CD4-positive, alpha-beta T cell treated with Interferon gamma for 1 hour (primary cell): ENCODE data around the gene CITED2.
"Not testable (repeated sequence)": the region's sequence is repeated elsewhere in the genome, so short reads cannot be mapped to it uniquely, and the experiment has no call there.

Source experiments
- DNase-seq: peaks from one replicate; pipeline ENCODE4 v3.0.0-alpha.2; 2020

The CITED2 gene

DNA sequence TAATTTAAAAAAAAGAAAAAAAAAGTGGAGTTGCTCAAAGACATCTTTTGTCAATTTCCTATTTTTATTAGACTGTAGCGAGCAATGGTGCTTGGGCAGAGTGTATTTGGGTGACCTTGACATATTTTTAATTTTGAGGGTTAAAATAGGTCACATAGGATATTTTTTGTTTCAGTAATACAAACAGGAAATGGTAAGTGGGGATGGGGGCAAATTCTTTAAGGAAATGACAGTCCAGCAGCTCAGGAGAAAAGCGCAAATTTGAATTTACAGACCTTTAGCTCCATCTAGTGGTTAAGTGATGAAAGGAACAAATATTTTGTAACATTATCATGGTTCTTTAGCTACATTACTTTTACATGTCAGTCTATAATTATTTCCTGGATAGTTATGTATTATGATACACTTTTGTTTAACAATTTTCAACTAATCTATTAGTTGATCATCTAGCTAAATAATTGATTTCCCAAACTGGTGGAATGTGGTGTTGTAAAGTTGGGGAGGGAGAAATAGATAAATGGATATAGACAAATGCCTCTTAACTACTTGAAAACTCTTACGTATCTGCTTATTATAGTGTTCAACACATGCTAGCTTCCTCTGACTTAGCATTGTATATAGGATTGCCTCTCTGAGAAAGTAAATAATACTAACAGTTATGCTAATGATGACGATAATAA lies 10.0 kb downstream of the CITED2 start:
- no peak for DNase-seq

DNA sequence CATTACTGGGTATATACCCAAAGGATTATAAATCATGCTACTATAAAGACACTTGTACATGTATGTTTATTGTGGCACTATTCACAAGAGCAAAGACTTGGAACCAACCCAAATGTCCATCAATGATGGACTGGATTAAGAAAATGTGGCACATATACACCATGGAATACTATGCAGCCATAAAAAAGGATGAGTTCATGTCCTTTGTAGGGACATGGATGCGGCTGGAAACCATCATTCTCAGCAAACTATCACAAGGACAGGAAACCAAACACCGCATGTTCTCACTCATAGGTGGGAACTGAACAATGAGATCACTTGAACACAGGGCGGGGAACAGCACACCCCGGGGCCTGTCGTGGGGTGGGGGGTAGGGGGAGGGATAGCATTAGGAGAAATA lies 10.7 kb downstream of the CITED2 start:
- not testable (repeated sequence) for DNase-seq

- not testable (repeated sequence) for DNase-seq
Observed at GRCh38 chr6:139363123-139363522, 11.3 kb downstream of the CITED2 start.

DNA sequence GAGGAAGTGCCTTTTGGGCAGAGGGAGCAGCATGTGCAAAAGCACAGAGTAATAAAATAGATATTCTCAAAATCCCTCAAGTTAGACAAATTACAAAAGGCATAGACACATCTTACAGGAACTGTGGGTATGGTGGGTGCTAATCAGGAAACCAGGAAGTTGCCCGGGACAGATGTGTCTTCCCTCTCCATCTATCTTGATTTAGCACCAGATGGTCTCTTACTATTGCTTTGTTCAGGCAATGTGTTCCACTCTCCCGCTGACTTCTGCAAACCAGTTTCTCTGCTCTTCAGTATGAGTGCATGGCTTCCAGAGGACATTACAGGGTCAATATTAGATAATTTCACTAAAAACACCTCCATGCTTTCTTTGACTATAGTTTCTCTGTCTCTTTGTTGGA lies 13.2 kb downstream of the CITED2 start:
- DNase-seq: no peak

DNA sequence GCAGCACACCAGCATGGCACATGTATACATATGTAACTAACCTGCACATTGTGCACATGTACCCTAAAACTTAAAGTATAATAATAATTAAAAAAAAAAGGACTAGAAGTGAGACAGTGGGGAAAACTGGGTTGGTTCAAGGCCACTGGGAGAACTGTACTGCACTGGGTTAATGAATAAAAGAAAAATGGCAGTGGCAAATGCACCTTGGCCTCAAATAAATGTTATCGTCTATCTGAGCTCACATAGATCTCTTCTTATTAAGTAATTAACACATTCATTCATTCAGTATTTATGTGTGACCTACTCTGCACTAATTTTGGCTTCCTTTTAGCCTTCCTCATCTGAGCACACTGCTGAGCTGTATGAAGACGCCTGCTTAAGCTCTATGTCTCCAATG lies 17.5 kb downstream of the CITED2 start:
- no peak for DNase-seq

GRCh38 chr6:139355777-139356445 lies 18.5 kb downstream of the CITED2 start:
- no peak for DNase-seq

DNA sequence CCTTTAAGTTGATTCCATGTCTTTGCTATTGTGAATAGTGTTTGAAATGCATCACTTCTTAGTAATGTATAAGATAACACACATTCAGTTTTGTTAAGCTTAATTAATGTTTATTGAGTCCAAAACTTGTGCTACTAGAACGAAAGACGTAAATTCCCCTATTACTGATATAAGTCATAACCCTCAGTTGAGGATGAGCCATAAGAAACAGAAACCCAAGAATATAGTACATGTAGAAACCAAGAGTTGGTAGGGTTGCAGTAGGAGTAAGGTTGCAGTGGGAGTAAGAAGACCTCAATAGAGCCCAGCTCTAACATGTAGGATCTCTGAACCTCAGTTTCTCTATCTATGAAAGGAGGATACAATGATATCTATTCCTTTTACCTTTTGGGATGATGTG lies 19.3 kb downstream of the CITED2 start:
- no peak for DNase-seq

- no peak for DNase-seq
Observed at GRCh38 chr6:139354189-139354588, 20.3 kb downstream of the CITED2 start.

- DNase-seq: no peak
Observed at GRCh38 chr6:139349464-139350020, 24.9 kb downstream of the CITED2 start.

DNA sequence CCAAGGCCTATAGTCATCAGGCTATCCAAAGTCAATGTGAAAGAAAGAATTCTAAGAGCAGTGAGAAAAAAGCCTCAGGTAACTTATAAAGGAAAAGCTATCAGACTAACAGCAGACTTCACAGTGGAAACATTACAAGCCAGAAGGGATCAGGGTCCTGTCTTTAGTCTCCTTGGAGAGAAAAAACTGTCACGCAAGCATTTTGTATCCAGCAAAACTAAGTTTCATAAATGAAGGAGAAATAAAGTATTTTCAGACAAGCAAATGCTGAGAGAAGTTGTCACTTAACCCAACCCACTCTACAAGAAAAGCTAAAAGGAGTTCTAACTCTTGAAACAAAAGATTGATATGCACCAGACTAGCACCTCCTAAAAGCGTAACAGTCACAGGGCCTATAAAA lies 28.1 kb downstream of the CITED2 start:
- DNase-seq: no peak

GRCh38 chr6:139344186-139344963 lies 30.1 kb downstream of the CITED2 start:
- DNase-seq: no peak

- no peak for DNase-seq
Observed at GRCh38 chr6:139343052-139343750, 31.2 kb downstream of the CITED2 start.

- DNase-seq: no peak
Observed at GRCh38 chr6:139341060-139341459, 33.4 kb downstream of the CITED2 start.

DNA sequence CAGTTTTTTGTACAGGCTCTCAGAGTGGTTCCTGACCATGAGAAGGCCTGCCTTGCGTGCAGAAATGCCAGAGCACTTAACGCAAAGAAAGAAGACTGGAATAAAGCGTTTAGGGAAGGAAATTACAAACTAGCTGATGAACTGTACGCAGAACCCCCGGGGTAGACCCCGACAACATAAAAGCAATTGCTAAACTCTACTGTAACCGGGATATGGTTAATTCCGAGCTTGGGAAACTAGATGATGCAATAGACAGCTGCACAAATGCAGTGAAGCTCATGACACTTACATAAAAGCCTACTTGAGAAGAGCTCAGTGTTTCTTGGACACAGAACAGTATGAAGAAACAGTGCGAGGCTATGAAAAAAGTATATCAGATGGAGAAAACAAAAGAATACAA lies 35.7 kb downstream of the CITED2 start:
- DNase-seq: no peak

DNA sequence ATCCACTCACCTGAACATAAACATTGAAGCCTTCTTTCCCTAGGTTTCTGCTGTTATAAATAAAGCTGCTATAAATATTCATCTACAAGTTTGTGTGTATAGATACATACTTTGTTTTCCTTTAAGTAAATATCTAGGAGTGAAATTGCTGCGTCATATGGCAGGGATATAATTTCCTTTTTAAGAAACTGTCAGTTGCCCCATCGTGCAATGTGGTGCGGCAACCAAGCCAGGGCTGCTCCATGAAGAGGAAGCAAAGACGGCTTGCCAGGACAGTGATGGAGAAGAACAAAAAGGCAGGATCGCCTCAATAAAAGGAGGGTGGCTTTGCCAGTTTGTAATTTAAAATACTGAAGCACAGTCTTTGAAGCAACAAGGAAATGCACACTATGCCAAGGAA lies 36.6 kb downstream of the CITED2 start:
- DNase-seq: peak; percentile 33

GRCh38 chr6:139337001-139337400 lies 37.4 kb downstream of the CITED2 start:
- DNase-seq: no peak

GRCh38 chr6:139336488-139336887 lies 38.0 kb downstream of the CITED2 start:
- peak; percentile 7 for DNase-seq

DNA sequence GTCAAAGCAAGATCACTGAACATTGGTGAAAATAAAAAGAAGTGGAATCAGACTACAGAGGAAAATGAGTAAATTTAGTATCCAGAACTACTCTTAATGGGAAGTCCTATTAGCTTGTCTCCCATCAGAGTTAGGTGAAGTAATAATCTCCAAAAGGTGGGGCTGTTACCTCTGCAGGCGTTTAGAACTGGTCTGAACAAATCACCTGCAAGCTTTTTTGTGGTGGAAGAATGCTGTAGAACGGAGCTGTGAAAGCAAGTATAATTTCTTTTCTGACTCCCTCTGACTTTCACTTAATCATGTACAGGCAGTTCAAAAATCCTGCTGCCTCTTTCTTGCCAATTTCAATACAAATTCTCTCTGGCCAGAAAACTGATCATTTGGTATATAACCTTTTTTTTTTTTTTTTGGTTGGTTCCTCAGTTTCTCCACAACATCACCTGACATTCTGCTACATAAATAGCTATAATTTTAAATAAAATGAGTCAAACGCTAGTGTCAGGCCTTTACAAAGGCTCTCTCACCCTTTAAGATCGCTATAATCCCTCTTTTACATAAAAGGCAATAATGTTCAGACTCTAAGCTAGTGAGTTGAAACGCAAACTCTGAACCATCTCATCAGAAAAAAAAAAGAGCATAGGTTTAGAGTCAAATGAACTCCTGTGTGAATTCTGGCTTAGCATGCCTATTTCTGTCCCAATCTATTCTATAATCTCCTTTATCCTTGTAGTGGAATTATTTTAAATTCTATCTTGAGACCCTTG lies 38.8 kb downstream of the CITED2 start:
- no peak for DNase-seq

GRCh38 chr6:139334806-139335446 lies 39.5 kb downstream of the CITED2 start:
- DNase-seq: no peak

DNA sequence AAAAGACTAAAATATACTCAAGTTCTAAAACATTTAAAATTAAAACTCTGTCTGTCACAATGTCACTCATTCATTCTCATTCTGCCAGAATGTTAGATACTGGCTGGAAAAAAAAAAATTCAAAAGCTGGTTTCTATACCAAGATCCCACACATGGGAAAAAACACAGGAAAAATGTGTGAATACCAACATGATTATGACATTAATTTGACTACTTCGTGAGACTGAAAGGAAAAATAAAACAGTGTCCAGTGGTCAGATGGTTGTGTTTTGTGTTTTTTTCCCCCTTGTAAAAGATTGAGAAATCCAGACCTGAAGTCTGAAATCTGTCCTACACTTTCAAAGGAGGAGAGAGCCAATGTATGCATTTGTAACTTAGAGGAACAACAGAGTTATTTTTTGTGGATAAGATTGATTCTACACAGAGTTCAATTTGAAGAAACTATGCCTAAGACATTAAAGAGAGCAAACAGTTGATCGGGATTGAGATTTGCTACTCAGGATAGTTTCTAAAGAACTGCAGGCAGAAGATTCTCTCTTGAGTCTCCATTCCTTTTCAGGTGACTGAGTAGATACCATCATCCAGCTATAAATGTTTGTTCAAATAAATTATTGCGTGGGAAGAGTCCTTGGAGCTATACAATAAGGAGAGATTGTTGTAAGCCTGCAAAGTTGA lies 43.5 kb downstream of the CITED2 start:
- DNase-seq: no peak

DNA sequence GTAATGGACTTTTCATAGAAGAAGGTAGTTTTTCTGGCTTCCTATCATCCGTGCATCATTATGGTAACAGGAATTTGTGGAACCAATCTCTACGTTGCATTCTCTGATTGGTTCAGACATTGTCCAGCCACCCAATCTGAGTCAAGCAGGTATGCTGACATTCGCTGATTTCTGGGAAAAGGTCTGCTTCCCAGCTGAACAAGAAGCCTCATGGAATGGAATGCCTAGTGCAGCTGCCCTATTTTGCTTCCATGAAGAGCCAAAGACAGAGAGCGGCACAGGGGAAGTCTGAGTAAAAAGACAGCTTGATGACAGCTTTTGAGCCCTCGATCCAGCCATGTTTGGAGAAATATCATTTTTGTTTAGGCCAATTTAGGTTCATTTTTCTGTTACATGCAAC lies 44.1 kb downstream of the CITED2 start:
- DNase-seq: no peak
